Skeletal muscle tissue (tissue), 4 donors: ENCODE data around the gene TRIO. TPM values are rescaled to one million over a fixed set of nuclear protein-coding genes. Genes with fewer than 3 reads are reported as not detected.

ENCODE experiments used
- H3K27ac ChIP-seq: one replicate; pipeline ENCODE4 v1.7.0; 2013; ENCODE audit warnings: mild to moderate bottlenecking, low read depth, low read length, inconsistent platforms
- H3K27me3 ChIP-seq, 3 donors: one replicate each; pipeline ENCODE4 v1.7.0; 2013; ENCODE audit warnings: low read length in 3 of 3; ENCODE audit not compliant: control insufficient read depth in 3 of 3, insufficient read depth in 3 of 3
- H3K36me3 ChIP-seq, 3 donors: one replicate each; pipeline ENCODE4 v1.7.0; 2013; ENCODE audit warnings: low read length in 3 of 3; ENCODE audit not compliant: control insufficient read depth in 3 of 3, insufficient read depth in 3 of 3
- H3K4me1 ChIP-seq, 3 donors: one replicate each; pipeline ENCODE4 v1.7.0; 2013; ENCODE audit warnings: low read length in 3 of 3, mild to moderate bottlenecking in 3 of 3; ENCODE audit not compliant: control insufficient read depth in 3 of 3, insufficient read depth in 3 of 3
- H3K4me3 ChIP-seq, 3 donors: one replicate each; pipeline ENCODE4 v1.7.0; 2013; ENCODE audit warnings: low read length in 3 of 3
- H3K9ac ChIP-seq, 3 donors: one replicate each; pipeline ENCODE4 v1.7.0; 2013; ENCODE audit warnings: low read length in 3 of 3, mild to moderate bottlenecking in 3 of 3, moderate library complexity in 2 of 3, low read depth in 1 of 3
- H3K9me3 ChIP-seq, 3 donors: one replicate each; pipeline ENCODE4 v1.7.0; 2013; ENCODE audit warnings: low read length in 3 of 3; ENCODE audit not compliant: control insufficient read depth in 3 of 3
- total RNA-seq: library from RNA; depleted of rRNA; stranded (reverse); fragments of >200 nt; gene quantifications from one replicate; pipeline ENCODE4 v1.2.3, GENCODE V29; 2014
- donor health status: Osteomylitis.

TRIO gene
- total RNA-seq, 1 donor from 2014 or later, result 200 TPM

- H3K4me1 ChIP-seq, result peaks cover 0 to 9% (median 5%) of the 10 kb centered on the region in 3 donors
- H3K27ac ChIP-seq, result no peak overlapping the region
- no peak overlapping the region for H3K9ac ChIP-seq
- H3K27me3 ChIP-seq, result no peaks in the 10 kb centered on the region
- no peaks in the 10 kb centered on the region for H3K9me3 ChIP-seq
- peaks cover 25 to 34% (median 29%) of the 10 kb centered on the region in 3 donors for H3K36me3 ChIP-seq
- no peak overlapping the region for H3K4me3 ChIP-seq
Measured at GRCh38 chr5:14420101-14420811, 277.1 kb downstream of the TRIO start.

- Histone ChIP-seq H3K36me3 (peaks cover 28 to 34% (median 33%) of the 10 kb centered on the region in 3 donors), H3K4me1 (peaks cover 0 to 9% (median 3%) of the 10 kb centered on the region in 3 donors)
Measured at GRCh38 chr5:14421851-14422250, 278.7 kb downstream of the TRIO start.

GRCh38 chr5:14424011-14424685 is 281.0 kb downstream of the TRIO start:
- Histone ChIP-seq H3K9ac (no peak overlapping the region), H3K9me3 (no peaks in the 10 kb centered on the region), H3K27me3 (no peaks in the 10 kb centered on the region), H3K36me3 (peaks cover 26 to 30% (median 27%) of the 10 kb centered on the region in 3 donors), H3K27ac (no peak overlapping the region), H3K4me3 (no peak overlapping the region), H3K4me1 (peaks cover 0 to 16% (median 10%) of the 10 kb centered on the region in 3 donors)

More at GRCh38 chr5:14421851-14422250, 278.7 kb downstream of the TRIO start:
- Histone ChIP-seq H3K9me3 (no peaks in the 10 kb centered on the region), H3K4me3 (no peak overlapping the region), H3K9ac (no peak overlapping the region), H3K27ac (no peak overlapping the region), H3K27me3 (no peaks in the 10 kb centered on the region)

GRCh38 chr5:14425559-14425958 is 282.4 kb downstream of the TRIO start:
- Histone ChIP-seq H3K27me3 (no peaks in the 10 kb centered on the region), H3K4me1 (peaks cover 0 to 16% (median 10%) of the 10 kb centered on the region in 3 donors), H3K9me3 (no peaks in the 10 kb centered on the region), H3K27ac (no peak overlapping the region), H3K4me3 (no peak overlapping the region), H3K36me3 (peaks cover 17 to 20% (median 19%) of the 10 kb centered on the region in 3 donors), H3K9ac (no peak overlapping the region)

GRCh38 chr5:14426521-14426920 is 283.4 kb downstream of the TRIO start:
- Histone ChIP-seq H3K27me3 (no peaks in the 10 kb centered on the region), H3K36me3 (peaks cover 13 to 19% (median 18%) of the 10 kb centered on the region in 3 donors), H3K4me1 (peaks cover 0 to 16% (median 12%) of the 10 kb centered on the region in 3 donors), H3K27ac (no peak overlapping the region), H3K9me3 (no peaks in the 10 kb centered on the region), H3K4me3 (no peak overlapping the region), H3K9ac (no peak overlapping the region)

GRCh38 chr5:14428302-14429081 is 285.4 kb downstream of the TRIO start:
- peaks cover 6 to 23% (median 20%) of the 10 kb centered on the region in 3 donors for H3K4me1 ChIP-seq

GRCh38 chr5:14429101-14430050 is 286.2 kb downstream of the TRIO start:
- Histone ChIP-seq H3K27me3 (no peaks in the 10 kb centered on the region), H3K9me3 (no peaks in the 10 kb centered on the region), H3K36me3 (peaks cover 4 to 8% (median 6%) of the 10 kb centered on the region in 3 donors), H3K4me1 (peaks cover 6 to 23% (median 20%) of the 10 kb centered on the region in 3 donors), H3K27ac (no peak overlapping the region), H3K9ac (no peak overlapping the region), H3K4me3 (no peak overlapping the region)

More at GRCh38 chr5:14428302-14429081, 285.4 kb downstream of the TRIO start:
- no peaks in the 10 kb centered on the region for H3K9me3 ChIP-seq
- no peak overlapping the region for H3K4me3 ChIP-seq
- H3K27me3 ChIP-seq, result no peaks in the 10 kb centered on the region
- H3K27ac ChIP-seq, result no peak overlapping the region
- H3K9ac ChIP-seq, result no peak overlapping the region
- H3K36me3 ChIP-seq, result peaks cover 4 to 8% (median 6%) of the 10 kb centered on the region in 3 donors

GRCh38 chr5:14431534-14431933 is 288.4 kb downstream of the TRIO start:
- no peak overlapping the region for H3K4me3 ChIP-seq
- H3K4me1 ChIP-seq, result peaks cover 6 to 23% (median 20%) of the 10 kb centered on the region in 3 donors
- H3K9me3 ChIP-seq, result no peaks in the 10 kb centered on the region
- H3K27me3 ChIP-seq, result no peaks in the 10 kb centered on the region
- H3K36me3 ChIP-seq, result peaks cover 0 to 4% (median 2%) of the 10 kb centered on the region in 3 donors
- no peak overlapping the region for H3K9ac ChIP-seq
- H3K27ac ChIP-seq, result no peak overlapping the region
